CD4-positive, alpha-beta T cell treated with Interleukin-12 subunit alpha and Interleukin-12 subunit beta, for 1 hour (primary cell): ENCODE data around the gene AP1AR.
A peak's percentile ranks its signal among the peaks of the same experiment; 100 is the strongest.

Experiments
- DNase-seq: peaks from one replicate; pipeline ENCODE4 v3.0.0-alpha.2; 2020

The AP1AR gene

GRCh38 chr4:112225157-112225556 is 6.4 kb upstream of the AP1AR start:
- no peak for DNase-seq

GRCh38 chr4:112230879-112231778 is 458 bp upstream of the AP1AR start:
- peak; percentile 96 for DNase-seq

GRCh38 chr4:112234952-112235609 is 3.5 kb downstream of the AP1AR start:
- peak; percentile 72 for DNase-seq

GRCh38 chr4:112236040-112236439 is 4.5 kb downstream of the AP1AR start:
- DNase-seq, result no peak

GRCh38 chr4:112238833-112239232 is 7.2 kb downstream of the AP1AR start:
- DNase-seq, result no peak

- DNase-seq, result no peak
Observed at GRCh38 chr4:112245383-112245782, 13.8 kb downstream of the AP1AR start.

- no peak for DNase-seq
Observed at GRCh38 chr4:112247021-112247420, 15.4 kb downstream of the AP1AR start.

- DNase-seq, result no peak
Observed at GRCh38 chr4:112251019-112251643, 19.5 kb downstream of the AP1AR start.

GRCh38 chr4:112252234-112252633 is 20.6 kb downstream of the AP1AR start:
- DNase-seq, result no peak

- no peak for DNase-seq
Observed at GRCh38 chr4:112253382-112254000, 21.9 kb downstream of the AP1AR start.

GRCh38 chr4:112257098-112257497 is 25.5 kb downstream of the AP1AR start:
- DNase-seq, result no peak

- DNase-seq, result peak; percentile 32
Observed at GRCh38 chr4:112266823-112267222, 35.2 kb downstream of the AP1AR start.

- DNase-seq, result no peak
Observed at GRCh38 chr4:112270051-112270450, 38.5 kb downstream of the AP1AR start.

- DNase-seq, result no peak
Observed at GRCh38 chr4:112270640-112271421, 39.2 kb downstream of the AP1AR start.

- DNase-seq, result no peak
Observed at GRCh38 chr4:112272292-112272691, 40.7 kb downstream of the AP1AR start.

- DNase-seq, result no peak
Observed at GRCh38 chr4:112274959-112275358, 43.4 kb downstream of the AP1AR start.

- DNase-seq, result no peak
Observed at GRCh38 chr4:112276113-112276512, 44.5 kb downstream of the AP1AR start.

GRCh38 chr4:112277220-112277619 is 45.6 kb downstream of the AP1AR start:
- DNase-seq, result no peak

- no peak for DNase-seq
Observed at GRCh38 chr4:112277705-112278448, 46.3 kb downstream of the AP1AR start.

GRCh38 chr4:112279025-112279881 is 47.7 kb downstream of the AP1AR start:
- no peak for DNase-seq

- no peak for DNase-seq
Observed at GRCh38 chr4:112279882-112280315, 48.3 kb downstream of the AP1AR start.
